T-helper 1 cell treated with Interleukin-12 subunit alpha and Interleukin-12 subunit beta and Interleukin-4 antibody, amounts not matched to agents 30 ng/mL and 1 ng/mL, for 36 hours (primary cell): Measurements from ENCODE around the gene MYZAP. TPM values are rescaled to one million over a fixed set of nuclear protein-coding genes. Genes with fewer than 3 reads are reported as not detected.

ENCODE experiments used
- intact Hi-C: fragments of 100-400 bp; cut with micrococcal nuclease; formaldehyde crosslinking; loops from one replicate; pipeline ENCODE4 v1.15.1; 2024
- total RNA-seq: library from RNA; stranded (reverse); gene quantifications from 2 replicates; pipeline ENCODE4 v1.2.3, GENCODE V29; 2022

MYZAP gene
- total RNA-seq, 1 donor from 2014 or later, result not detected

- intact Hi-C loops, result no loop called here
Measured at GRCh38 chr15:57657619-57658018, 65.9 kb downstream of the MYZAP start.

- intact Hi-C loops, result no loop called here
Measured at GRCh38 chr15:57662091-57662744, 70.5 kb downstream of the MYZAP start.

GRCh38 chr15:57662802-57663201 is 71.1 kb downstream of the MYZAP start:
- intact Hi-C loops, result no loop called here

GRCh38 chr15:57663262-57663661 is 71.6 kb downstream of the MYZAP start:
- intact Hi-C loops, result no loop called here

- intact Hi-C loops, result no loop called here
Measured at GRCh38 chr15:57665194-57665593, 73.5 kb downstream of the MYZAP start.

GRCh38 chr15:57665939-57666338 is 74.2 kb downstream of the MYZAP start:
- intact Hi-C loops, result no loop called here

- intact Hi-C loops, result no loop called here
Measured at GRCh38 chr15:57667171-57667849, 75.6 kb downstream of the MYZAP start.

GRCh38 chr15:57668016-57668415 is 76.3 kb downstream of the MYZAP start:
- intact Hi-C loops, result no loop called here

GRCh38 chr15:57671636-57672035 is 79.9 kb downstream of the MYZAP start:
- intact Hi-C loops, result no loop called here

- intact Hi-C loops, result no loop called here
Measured at GRCh38 chr15:57675481-57676181, 83.9 kb downstream of the MYZAP start.

GRCh38 chr15:57676585-57676984 is 84.9 kb downstream of the MYZAP start:
- intact Hi-C loops, result no loop called here

GRCh38 chr15:57677204-57677603 is 85.5 kb downstream of the MYZAP start:
- intact Hi-C loops, result no loop called here

GRCh38 chr15:57680021-57680420 is 88.3 kb downstream of the MYZAP start:
- intact Hi-C loops, result no loop called here

GRCh38 chr15:57681011-57681410 is 89.3 kb downstream of the MYZAP start:
- intact Hi-C loops, result no loop called here

GRCh38 chr15:57683481-57683880 is 91.8 kb downstream of the MYZAP start:
- intact Hi-C loops, result no loop called here

- intact Hi-C loops, result no loop called here
Measured at GRCh38 chr15:57684491-57685151, 92.9 kb downstream of the MYZAP start.

- intact Hi-C loops, result no loop called here
Measured at GRCh38 chr15:57685306-57686095, 93.8 kb downstream of the MYZAP start.

GRCh38 chr15:57686657-57687056 is 95.0 kb downstream of the MYZAP start:
- intact Hi-C loops, result no loop called here

GRCh38 chr15:57690341-57690966 is 98.8 kb downstream of the MYZAP start:
- intact Hi-C loops, result no loop called here

GRCh38 chr15:57691082-57691481 is 99.4 kb downstream of the MYZAP start:
- intact Hi-C loops, result no loop called here

GRCh38 chr15:57692709-57693108 is 101.0 kb downstream of the MYZAP start:
- intact Hi-C loops, result no loop called here
